Cardiac fibroblast (primary cell): Measurements from ENCODE around the gene ABCG1.

Experiments used
- DNase-seq, 2 donors: peaks; one replicate each; pipeline versions ENCODE4 v3.0.0 to v3.0.0-alpha.2; 2010; ENCODE audit warnings: low read depth in 2 of 2
- H3K4me3 ChIP-seq, 2 donors: replicated peaks in 1 of 2; 1 replicate in 1 of 2; 2 replicates in 1 of 2; pipeline ENCODE4 v1.5.1; 2011; ENCODE audit warnings: low read depth in 2 of 2, low read length in 2 of 2, mild to moderate bottlenecking in 2 of 2, moderate library complexity in 1 of 2
- TF ChIP-seq, protein P1 (sequence below): IDR thresholded peaks from one replicate; pipeline ENCODE4 v1.5.1; 2011; ENCODE audit warnings: low read depth, mild to moderate bottlenecking, low read length, inconsistent platforms

The ABCG1 gene

DNA sequence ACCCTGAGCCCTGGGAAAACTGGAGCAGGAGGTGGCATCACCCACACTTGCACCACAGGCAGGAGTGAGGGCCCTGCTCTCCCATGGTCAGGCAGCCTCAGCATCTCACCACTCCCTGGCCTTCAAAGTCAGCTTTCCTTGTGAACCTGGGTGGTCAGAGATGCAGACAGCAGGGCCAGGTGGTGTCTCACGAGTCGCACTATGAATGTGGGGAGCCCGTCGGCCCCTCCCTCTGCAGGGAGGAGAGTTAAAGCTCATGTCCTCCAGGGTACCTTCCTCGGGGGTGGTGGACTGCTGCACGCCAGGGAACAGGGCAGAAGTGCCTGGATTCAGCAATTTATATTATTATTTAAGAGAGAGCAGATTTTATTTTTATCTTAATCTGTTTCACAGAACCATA lies 24.1 kb downstream of the ABCG1 start:
- H3K4me3 ChIP-seq: no peak overlapping the region
- TF ChIP-seq, protein P1, sequence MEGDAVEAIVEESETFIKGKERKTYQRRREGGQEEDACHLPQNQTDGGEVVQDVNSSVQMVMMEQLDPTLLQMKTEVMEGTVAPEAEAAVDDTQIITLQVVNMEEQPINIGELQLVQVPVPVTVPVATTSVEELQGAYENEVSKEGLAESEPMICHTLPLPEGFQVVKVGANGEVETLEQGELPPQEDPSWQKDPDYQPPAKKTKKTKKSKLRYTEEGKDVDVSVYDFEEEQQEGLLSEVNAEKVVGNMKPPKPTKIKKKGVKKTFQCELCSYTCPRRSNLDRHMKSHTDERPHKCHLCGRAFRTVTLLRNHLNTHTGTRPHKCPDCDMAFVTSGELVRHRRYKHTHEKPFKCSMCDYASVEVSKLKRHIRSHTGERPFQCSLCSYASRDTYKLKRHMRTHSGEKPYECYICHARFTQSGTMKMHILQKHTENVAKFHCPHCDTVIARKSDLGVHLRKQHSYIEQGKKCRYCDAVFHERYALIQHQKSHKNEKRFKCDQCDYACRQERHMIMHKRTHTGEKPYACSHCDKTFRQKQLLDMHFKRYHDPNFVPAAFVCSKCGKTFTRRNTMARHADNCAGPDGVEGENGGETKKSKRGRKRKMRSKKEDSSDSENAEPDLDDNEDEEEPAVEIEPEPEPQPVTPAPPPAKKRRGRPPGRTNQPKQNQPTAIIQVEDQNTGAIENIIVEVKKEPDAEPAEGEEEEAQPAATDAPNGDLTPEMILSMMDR: no peak
- no peak for DNase-seq

DNA sequence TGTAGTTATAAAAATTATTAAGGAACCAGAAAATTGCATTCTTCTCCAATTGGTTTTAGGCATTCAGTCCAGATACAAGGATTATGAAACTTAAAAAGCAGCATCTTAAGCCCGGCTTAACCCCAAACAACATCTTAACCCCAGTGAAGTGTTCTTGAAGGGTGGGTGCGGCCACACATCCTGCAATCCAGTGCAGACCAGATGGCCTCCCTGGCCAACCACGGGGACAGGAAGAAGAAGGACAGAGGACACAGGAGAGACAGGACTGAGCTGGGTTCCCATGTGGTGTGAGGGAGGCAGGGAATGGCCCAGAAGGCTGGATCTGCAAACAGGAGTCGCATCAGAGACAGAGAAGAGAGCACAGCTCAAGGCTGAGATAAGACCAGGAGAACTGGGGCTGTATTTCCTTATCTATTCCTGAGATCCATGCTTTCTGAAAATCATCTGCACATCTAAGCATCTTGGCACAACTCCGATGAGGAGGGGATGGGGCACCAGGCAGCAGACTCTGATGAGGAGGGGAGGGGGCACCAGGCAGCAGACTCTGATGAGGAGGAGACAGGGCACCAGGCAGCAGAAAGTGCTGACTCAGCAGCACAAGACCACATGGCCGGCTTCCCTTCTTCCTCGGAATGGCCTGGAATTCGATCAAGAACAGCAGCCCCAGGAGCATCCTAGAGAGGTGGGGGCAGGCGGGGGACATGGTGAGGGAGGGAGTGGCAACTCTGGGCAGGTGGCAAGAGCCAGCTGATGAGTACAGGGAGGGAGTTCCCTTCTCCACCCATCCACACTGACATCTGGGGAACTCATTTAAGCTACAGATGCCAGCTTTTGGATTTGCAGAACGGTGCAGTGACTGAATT lies 26.6 kb downstream of the ABCG1 start:
- no peak overlapping the region for H3K4me3 ChIP-seq
- no peak for DNase-seq
- TF ChIP-seq, protein P1: no peak

DNA sequence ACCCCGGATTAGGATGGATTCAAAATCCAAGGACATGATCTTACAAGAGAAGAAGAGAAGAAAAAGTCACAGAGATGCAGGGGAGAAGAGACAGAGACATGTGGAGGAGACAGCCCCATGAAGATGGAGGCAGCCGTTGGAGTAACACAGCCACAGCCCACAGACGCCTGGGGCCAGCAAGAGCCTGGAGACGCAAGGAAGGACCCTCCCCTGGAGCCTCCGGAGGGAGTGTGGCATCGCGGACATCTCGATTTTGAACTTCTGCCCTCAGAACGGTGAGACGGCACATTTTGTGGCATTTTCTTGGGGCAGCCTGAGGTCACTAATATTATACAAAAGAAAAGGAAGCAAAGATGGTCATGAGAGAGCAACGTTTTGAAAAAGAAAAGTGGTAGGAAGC lies 28.8 kb downstream of the ABCG1 start:
- H3K4me3 ChIP-seq: no peak overlapping the region
- TF ChIP-seq, protein P1: no peak

DNA sequence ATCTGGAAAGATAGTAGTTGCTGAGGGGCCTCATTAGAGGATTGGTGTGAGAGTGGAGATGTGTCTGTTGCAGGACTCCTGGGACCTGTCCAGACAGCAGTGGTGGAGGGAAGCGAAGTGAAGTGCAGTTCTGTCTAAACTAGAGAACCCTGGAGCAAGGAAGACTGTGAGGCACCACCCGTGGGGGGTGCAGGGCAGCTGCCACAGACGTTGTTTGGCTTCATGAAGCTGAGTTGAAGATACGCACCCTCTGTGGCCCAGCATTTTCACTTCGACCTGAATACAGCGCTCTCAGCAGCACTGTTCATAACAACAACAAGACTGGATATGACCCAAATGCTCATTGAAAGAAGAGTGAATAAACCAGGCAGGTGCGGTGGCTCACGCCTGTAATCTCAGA lies 29.3 kb downstream of the ABCG1 start:
- TF ChIP-seq, protein P1: no peak
- DNase-seq: no peak
- no peak overlapping the region for H3K4me3 ChIP-seq

More for the DNA sequence above, 28.8 kb downstream of the ABCG1 start:
- DNase-seq: no peak

DNA sequence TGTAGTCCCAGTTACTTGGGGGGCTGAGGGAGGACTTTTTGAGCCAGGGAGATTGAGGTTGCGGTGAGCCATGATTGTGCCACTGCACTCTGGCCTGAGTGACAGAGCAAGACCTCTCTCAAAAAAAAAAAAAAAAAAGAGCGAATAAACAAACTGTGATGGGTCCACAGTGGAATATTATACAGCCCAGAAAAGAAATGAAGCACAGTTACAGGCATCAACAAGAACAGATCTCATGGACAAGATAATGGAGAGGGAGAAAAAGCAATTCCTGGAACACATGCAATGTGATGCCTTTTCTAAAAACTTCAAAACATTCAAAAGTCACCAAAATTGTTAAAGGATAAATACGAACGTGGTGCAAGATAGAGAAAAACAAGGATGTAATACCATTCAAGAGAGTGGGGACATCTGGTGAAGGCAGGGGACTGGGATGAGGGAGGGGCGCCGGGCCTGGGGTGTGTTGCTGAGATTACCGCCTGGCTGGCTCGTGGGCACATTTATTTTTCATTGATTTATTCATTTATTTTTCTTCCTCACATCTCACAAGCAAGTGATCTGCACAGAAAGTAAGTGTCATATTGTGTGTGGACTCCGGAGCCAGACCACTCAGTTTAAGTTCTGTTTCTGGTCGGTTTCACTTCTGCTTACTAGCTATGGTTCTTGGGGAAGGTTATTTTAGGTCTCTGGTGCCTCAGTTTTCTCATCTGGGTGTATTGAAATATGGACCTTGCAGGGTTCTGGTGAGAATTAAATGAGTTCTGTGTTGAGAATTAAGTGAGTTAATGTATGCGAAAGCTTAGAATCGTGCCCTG lies 30.1 kb downstream of the ABCG1 start:
- TF ChIP-seq, protein P1: no peak
- no peak overlapping the region for H3K4me3 ChIP-seq
- no peak for DNase-seq

DNA sequence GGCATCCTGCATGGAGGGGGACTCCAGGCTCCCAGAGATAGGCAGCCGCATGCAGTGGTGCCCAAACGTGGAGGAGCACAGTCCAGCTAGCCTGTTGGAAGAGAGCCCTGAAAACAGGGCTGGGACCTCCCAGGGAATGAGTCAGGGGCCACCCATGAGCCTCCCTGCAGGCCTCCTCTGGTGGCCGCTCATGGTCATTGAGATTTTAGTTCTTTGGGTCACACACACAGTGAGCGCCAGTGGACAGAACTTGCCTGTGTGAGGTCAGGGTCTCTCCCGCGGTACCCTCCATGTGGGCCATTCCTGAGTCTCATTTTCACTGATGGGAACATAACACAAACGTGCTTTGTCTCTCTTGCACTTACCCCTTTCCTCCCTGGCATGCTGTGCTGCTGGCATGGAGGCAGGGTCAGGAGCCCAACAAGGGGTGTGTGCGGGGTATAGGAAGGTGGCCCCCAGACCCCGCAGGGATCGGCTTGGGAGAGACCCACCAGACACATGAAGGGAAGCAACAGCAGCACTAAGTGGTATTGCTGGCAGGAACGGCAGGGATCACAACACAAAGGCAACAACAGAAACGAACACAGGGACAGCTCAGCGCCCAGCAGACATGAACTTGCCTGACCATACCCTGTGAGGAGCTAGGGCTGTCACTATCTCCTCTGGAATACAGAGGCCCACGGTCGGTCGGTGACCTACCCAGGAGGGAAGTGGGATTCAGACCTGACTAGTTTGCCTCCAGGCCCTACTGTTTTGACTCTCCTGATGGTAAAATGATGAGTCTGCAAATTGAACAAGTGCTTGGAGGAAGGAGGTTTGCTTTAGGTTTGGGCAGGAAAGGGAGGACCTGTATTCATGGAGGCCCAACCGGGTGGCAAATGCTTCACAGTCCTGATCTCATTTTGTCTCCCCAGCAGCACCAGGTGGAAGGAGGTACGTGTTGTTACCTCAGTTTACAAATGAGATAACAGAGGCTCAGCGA lies 31.8 kb downstream of the ABCG1 start:
- DNase-seq: no peak
- TF ChIP-seq, protein P1: no peak
- H3K4me3 ChIP-seq: no peak overlapping the region
